Sigmoid colon (tissue), 4 donors: ENCODE results near the gene LHX3.

Experiments
- EP300 ChIP-seq, 4 donors: sonication (generic); formaldehyde crosslinking; IDR thresholded peaks; one replicate each; pipeline ENCODE4 v1.6.1; 2017; ENCODE audit warnings: antibody characterized with exemption in 4 of 4
- POLR2A ChIP-seq, 2 donors: fragments of 450-650 bp; IDR thresholded peaks; one replicate each; pipeline ENCODE4 v1.6.1; 2016; ENCODE audit warnings: antibody characterized with exemption in 2 of 2, mild to moderate bottlenecking in 2 of 2, moderate library complexity in 2 of 2
- POLR2AphosphoS5 ChIP-seq, 4 donors: sonication (generic); formaldehyde crosslinking; IDR thresholded peaks; one replicate each; pipeline ENCODE4 v1.6.1; 2017; ENCODE audit warnings: antibody characterized with exemption in 4 of 4

GRCh38 chr9:136160381-136160841, 44.5 kb downstream of the LHX3 start:
- TF ChIP-seq POLR2A (IDR thresholded peaks at IDR 0.05) (no peak), POLR2AphosphoS5 (IDR thresholded peaks at IDR 0.05) (no peak), EP300 (IDR thresholded peaks at IDR 0.05) (no peak)
